ENCODE measurements around the gene MCM10.
"Not testable (repeated sequence)": the region's sequence is repeated elsewhere in the genome, so short reads cannot be mapped to it uniquely, and the experiment has no call there.

MCM10 gene

DNA sequence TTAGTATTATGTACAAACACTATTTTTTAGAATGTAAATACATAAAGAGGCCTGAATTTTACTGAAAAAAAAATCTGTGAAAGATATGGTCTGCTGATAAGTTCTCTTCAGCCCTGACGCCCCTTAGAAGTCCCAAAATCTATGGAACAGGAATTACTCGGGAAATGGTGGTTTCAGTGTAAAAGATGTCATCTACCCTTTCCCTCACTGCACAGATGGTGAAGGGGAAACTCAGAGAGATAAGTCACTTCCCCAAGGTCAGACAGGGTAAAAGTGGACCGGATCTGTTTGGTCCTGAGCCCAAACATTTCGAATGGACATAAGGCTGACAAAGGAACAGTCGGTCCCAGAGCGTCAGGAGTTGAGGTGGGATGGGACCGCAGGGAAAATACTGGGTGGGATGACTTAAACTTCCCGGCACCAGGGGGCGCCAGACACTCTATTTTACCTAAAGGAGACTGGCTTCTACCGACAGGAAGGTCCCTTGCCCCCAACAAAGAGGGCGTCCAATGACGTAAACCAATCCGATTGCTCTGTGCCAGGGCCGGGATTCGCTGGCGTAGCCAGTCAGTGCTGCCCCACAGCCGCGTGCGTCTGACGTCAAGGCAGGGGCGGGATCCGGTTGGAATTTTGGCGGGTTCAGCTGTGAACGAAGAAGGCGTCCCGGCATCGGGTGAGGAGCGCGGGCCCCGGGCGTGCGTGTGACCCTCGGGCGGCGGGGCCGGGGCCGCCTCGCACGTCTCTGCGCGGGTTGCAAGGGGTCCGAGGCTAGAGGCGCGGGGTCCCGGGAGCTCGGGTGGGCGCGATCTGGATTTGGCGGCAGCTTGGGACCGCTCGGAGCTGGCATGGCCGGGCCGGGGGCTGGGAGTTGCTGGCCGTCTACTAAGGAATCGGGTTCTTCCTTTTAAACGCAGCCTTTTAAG, at the start of gene MCM10:
Gene MCM10 (plus strand): TSS at position 625 of the 923 bp plus-strand sequence. CDS start 2,645 bp downstream, outside the sequence.
- peak; percentile 99 for FAIRE-seq

DNA sequence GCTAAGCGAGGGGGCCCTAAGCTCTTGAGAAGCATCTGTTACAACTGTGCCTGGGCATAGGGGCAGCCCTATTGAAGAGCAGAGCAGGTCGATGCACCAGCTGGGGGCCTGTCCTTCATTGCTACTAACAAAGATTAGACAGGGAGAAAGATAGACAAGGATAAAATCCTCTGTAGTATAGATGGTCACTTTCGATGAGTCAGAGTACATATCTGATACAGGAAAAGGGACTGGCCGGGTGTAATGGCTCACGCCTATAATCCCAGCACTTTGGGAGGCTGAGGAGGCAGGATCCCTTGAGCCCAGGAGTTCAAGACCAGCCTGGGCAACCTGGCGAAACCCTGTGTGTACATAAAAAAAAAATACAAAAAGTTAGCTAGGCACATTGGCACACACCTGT, 47.8 kb upstream of the MCM10 start:
- no peak for DNase-seq (ENCODE audit: extremely low spot score, insufficient read length, low read depth)
- no peak for FAIRE-seq

More for the DNA sequence above, at the start of gene MCM10:
- DNase-seq (ENCODE audit: extremely low spot score, insufficient read length, low read depth): peak; percentile 92

DNA sequence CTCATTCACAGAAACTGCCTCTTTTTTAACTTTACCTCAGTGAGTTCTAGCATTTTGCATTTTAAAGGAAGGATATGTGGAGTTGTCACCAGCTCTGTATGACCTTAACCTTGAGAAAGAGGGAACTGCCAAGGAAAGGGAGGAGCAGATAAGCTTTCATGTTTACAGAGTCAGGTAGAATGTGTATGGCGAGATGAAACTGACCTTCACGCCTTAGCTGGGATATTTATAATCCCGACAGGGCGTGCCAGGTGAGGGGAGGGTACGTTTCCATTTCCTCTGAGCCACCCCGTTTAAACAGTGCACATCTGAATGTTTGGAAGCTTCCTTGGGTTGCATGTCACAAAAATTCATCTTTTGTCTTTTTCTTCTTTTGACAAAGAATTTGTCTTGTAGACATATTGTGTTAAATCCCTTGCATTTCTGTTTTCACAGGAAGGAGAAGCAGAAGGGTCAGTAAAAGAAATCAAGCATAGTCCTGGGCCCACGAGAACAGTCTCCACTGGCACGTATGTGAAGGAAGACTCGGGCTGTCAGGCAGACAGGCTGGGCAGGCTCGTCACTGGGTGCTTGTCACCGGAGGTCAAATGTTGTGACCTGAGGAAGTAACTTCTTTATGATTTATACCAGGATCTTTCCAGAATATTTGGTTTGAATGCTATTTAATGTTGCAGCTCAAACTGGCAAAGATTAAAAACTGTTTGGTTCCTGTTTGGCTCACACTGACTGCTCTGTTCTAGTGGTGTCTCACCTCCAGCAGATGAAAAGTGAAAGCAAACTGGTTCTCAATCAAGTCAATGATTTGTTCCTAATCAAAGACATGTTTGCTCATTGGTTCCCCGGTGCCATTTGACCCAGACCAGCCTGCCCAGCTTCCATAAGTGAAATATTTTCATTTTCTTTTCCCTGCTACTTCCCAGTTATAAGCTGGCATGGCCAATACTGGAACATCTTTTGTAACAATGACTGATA, 45.2 kb upstream of the MCM10 start:
- FAIRE-seq (peak; percentile 49), DNase-seq (ENCODE audit: extremely low spot score, insufficient read length, low read depth) (no peak)

DNA sequence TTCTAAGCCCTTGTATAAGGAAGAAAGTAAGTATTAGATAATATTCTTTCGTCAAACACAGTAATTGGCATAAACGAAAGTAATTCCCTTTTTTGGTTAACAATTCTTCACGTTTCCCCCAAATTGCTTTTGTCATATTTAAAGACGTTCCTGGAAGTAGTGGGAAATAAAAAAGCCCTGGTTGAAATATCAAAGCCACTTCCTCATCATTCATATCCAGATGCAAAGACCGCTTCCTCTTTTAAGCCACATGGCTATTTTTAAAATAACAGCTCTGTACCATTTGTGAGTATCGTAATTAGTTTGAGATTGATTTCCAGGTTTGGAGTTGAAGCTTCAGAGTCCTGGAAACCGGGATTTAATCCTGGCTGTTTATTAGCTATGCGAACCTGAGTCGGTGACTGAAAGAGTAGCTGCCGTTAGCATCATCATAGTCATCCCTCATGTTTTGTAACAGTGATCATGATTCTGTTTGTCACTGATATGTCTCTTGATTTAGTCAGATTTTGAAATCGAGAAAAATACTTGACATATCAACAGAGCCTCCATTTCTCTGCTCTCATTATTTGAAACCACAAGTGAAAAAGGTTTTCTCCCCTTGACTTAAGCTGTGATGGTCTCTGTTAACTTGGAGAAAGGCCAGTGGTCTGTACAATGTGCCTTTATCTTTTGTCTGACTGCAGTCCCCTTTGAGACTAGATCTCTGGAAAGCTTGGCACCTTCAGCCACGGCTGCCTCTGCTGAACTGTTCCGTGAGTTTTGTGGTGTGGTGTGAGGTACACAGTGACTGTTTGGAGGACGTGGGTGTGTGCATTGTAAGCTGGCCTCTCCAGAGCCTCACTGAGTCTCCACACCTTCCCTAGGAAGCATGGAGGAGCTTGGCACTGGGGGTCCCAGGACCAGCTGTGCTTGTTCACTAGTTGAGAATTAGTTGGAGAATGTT, 43.2 kb upstream of the MCM10 start:
- peak; percentile 67 for FAIRE-seq
- no peak for DNase-seq (ENCODE audit: extremely low spot score, insufficient read length, low read depth)

DNA sequence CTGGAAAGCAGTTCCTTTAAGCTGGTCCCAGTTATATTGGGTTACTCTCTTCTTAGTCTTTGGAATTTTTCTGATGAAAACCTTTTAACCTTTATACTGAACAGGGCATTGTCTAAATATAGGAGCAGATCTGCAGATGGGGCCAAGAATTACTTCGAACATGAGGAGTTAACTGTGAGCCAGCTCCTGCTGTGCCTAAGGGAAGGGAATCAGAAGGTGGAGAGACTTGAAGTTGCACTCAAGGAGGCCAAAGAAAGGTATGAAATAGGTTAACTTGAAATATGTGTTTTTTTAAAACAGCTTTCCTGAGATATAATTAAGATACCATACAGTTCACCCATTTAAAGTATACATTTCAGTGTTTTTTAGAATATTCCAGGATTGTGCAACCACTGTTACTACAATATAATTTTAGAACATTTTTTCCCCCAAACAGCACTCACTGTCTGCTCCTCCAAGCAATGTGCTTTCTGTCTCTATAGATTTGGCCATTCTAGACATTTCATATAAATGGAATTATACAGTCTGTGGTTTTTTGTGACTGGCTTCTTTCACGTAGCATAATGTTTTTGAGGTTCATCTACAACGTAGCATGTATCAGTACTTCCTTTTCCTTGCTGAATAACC, 42.5 kb upstream of the MCM10 start:
- no peak for FAIRE-seq
- DNase-seq (ENCODE audit: extremely low spot score, insufficient read length, low read depth): no peak

DNA sequence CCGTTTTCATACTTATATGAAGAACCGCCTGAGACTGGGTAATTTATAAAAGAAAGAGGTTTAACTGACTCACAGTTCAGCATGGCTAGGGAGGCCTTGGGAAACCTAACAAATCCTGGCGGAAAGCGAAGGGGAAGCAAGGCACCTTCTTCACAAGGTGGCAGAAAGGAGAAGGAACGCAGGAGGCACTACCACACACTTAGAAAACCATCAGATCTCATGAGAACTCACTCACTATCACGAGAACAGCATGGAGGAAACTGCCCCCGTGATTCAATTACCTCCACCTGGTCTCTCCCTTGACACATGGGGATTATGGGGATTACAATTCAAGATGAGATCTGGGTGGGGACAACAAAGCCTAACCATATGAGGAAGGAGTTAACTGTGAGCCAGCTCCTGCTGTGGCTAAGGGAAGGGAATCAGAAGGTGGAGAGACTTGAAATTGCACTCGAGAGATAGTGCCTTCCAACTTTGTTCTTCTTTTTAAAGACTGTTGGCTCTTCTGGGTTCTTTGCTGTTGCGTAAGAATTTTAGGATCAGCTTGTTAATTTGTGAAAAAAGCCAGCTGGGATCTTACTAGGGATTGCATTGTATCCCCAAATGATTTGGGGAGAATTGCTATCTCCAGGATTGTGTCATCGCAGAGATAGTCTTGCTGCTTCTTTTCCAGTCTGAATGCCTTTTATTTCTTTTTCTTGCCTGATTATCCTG, 40.4 kb upstream of the MCM10 start:
- DNase-seq (ENCODE audit: extremely low spot score, insufficient read length, low read depth) (no peak), FAIRE-seq (no peak)

DNA sequence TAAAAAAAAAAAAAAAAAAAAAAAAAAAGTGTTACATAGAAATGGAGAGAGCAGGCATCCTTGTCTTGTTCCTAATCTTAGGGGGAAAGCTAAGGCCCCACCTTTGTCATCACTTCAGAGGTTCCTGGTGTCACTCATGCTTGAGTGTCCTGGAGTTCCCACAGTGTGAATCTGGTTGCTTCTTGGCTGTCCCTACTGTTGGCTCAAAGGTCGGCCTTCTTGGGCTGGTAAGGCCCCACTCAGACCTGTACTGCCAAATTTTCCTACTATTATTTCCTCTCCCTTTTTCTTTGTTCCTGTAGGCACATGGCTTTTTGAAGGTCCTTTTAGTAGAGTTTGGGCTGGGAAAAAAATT, 39.9 kb upstream of the MCM10 start:
- DNase-seq (ENCODE audit: extremely low spot score, insufficient read length, low read depth): no peak
- FAIRE-seq: no peak

DNA sequence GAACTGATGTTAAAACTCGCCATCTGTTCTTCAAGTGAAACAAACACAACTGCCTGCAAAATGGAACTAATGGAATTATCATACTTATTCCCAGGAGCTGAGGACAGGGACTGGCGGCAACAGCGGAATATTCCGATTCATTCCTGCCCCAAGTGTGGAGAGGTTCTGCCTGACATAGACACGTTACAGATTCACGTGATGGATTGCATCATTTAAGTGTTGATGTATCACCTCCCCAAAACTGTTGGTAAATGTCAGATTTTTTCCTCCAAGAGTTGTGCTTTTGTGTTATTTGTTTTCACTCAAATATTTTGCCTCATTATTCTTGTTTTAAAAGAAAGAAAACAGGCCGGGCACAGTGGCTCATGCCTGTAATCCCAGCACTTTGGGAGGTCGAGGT, 24.7 kb upstream of the MCM10 start:
- no peak for FAIRE-seq

DNA sequence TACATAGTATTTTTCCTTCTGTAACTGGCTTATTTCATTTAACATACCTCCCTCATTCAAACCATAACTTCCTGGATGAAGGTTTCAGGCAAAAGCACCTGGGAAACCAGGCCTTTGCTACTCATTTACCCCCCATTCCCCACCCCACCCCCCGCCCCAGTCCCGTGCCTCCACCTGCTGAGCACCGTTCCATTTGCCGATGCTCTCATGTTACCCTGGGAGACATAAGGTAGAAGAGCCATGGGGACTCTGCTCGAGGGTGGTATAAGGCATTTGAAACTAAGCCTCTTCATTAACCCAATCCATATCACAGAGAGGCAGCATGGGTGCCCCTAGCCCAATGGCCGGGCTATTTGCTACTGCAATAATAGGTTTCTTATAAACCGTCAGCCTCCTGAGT, 22.2 kb upstream of the MCM10 start:
- DNase-seq (ENCODE audit: extremely low spot score, insufficient read length, low read depth) (no peak), FAIRE-seq (no peak)

More for the DNA sequence above, 24.7 kb upstream of the MCM10 start:
- DNase-seq (ENCODE audit: extremely low spot score, insufficient read length, low read depth): no peak

DNA sequence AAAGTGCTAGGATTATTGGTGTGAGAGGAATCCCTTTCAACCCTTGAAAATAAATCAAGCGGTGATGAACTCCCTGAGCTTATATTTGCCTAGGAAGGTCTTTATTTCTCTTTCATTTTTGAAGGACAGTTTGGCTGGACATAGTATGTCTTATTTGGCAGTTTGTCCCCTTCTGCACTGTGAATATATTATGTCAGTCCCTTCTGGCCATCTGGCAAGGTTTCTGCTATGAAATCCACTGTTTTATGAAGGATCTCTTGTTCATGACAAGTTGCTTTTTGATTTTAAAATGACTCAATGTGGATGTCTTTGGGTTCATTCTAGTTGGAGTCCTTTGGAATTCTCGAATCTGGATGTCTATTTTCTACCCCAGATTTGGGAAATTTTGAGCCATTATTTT, 21.7 kb upstream of the MCM10 start:
- no peak for DNase-seq (ENCODE audit: extremely low spot score, insufficient read length, low read depth)
- FAIRE-seq: no peak

DNA sequence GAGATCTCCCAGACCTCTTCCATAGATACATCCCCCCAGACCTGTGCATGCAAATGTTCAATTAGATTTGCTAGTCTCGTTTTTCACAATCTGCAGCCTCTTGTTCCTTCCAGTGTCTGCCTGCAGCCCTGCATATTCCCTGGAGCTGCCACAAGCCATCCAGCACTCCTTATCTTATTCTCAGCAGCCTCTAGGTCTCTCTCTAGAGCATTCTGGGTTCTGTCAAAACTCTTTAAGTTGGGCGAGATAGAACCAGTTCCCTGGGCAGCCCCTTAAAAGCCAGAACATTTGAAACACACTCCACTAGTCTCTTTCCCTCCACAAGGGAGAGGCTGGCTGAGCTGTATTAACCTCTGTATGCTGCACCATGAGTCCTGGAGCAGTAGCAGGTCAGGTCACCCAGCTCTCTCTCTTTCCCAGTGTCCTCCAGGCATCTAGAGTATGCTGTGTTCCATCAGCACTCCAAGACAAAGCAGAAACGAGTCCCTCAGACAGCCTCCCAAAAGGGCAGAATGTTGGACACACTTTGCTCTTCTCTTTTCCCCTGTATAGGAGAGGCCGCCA, 20.6 kb upstream of the MCM10 start:
- FAIRE-seq: no peak

DNA sequence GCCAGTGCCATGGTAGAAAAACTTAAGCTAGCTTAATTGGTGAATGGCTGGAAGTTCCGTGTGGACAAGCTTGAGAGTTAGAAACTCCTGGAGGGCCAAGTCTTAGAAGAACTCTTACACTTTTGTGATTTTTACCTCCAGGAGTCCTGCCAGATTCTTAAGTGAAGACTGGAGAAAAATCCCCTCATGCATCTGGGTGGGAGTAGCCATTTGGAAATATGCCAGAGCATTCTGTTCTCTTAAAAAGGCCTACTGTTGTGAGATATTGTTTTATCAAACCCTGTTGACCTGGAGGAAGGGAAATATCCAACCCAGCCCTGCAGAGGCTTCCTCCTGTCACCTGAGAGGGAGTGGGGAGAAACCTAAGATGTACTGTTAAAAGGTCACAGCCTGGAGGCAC, 17.6 kb upstream of the MCM10 start:
- no peak for FAIRE-seq

More for the DNA sequence above, 20.6 kb upstream of the MCM10 start:
- DNase-seq (ENCODE audit: extremely low spot score, insufficient read length, low read depth): no peak

DNA sequence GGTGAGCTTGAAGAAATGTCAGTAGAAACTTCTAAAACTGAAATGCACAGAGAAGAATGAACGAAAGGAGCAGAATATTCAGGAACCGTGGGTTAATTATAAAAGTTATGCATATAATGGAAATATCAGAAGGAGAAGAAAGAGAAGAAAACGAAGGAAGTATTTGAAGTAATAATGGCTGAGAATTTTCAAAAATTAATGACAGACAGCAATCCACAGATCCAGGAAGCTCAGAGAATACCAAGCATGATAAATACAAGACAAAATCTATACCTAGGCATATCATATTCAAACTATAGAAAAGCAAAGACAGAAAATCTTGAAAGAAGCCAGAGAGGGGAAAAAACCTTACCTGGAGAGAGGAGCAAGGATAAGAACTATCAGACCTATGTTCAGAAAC, 16.5 kb upstream of the MCM10 start:
- no peak for FAIRE-seq
- DNase-seq (ENCODE audit: extremely low spot score, insufficient read length, low read depth): no peak

More for the DNA sequence above, 17.6 kb upstream of the MCM10 start:
- no peak for DNase-seq (ENCODE audit: extremely low spot score, insufficient read length, low read depth)

DNA sequence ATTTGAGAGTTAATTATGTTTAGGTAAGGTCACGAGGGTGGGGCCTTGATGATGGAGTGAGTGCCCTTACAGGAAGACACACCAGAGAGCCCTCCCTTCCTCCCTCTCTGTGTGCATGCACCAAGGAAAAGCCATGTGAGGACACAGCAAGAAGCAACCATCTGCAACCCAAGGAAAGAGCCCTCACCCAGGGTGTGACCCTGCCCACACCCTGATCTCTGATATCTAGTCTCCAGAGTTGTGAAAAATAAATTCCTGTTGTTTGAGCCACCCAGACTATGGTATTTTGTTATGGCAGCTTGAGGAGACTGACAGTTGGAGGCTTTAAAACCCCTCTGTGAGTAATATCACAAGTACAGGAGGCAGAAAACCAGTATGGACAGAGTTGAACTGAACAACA, 15.0 kb upstream of the MCM10 start:
- DNase-seq (ENCODE audit: extremely low spot score, insufficient read length, low read depth): no peak
- FAIRE-seq: no peak

DNA sequence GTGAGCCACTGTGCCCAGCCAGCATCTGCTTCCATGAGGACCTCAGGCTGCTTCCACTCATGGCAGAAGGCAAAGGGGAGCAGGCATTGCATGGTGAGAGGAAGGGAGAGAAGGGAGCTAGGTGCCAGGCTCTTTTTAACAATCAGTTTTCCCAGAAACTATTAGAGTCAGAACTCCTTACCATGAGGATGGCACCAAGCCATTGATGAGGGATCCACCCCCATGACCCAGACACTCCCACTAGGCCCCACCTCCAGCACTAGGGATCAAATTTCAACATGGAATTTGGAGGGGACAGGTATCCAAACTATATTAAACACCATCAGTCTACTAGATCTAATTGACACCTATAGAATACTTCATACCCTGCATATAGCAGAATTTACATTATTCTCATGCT, 14.2 kb upstream of the MCM10 start:
- no peak for DNase-seq (ENCODE audit: extremely low spot score, insufficient read length, low read depth)
- FAIRE-seq: no peak

DNA sequence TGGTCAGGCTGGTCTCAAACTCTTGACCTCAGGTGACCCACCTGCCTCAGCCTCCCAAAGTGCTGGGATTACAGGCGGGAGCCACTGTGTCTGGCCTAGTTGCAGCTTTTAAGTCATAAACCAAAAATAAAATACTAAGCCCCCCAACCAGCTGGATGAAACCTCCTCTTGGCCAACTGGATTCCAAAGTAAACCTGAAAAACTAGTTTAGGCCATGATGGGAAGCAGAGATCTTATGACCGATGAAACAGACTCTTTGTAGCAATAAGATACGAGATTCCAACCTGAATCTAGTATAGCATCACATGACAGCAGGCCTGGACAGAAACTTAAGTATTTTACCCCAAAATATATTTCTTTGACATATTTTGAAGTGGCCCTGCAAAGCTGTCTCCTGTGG, 9.1 kb upstream of the MCM10 start:
- FAIRE-seq (no peak), DNase-seq (ENCODE audit: extremely low spot score, insufficient read length, low read depth) (no peak)

DNA sequence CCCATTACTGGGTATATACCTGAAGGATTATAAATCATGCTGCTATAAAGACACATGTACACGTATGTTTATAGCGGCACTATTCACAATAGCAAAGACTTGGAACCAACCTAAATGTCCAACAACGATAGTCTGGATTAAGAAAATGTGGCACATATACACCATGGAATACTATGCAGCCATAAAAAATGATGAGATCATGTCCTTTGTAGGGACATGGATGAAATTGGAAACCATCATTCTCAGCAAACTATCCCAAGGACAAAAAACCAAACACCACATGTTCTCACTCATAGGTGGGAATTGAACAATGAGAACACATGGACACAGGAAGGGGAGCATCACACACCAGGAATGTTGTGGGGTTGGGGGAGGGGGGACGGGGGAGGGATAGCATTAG, 5.5 kb upstream of the MCM10 start:
- not testable (repeated sequence) for FAIRE-seq; DNase-seq (ENCODE audit: extremely low spot score, insufficient read length, low read depth)

DNA sequence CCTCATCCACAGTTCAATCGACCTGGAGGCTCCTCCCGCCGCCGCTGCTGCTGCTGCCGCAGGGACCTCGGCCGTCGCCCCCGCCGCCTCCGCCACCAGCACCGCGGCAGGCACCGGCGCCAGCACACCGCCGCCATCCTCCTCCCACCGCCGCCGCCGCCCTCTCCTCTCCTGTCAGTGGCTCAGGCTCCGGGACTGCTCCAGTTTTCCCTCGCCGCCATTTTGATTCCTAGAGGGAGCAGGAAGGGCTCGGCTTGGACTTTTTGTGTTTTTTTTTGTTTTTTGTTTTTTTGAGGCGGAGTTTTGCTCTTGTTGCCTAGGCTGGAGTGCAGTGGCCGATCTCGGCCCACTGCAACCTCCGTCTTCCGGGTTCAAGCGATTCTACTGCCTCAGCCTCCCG, 3.0 kb upstream of the MCM10 start:
- no peak for DNase-seq (ENCODE audit: extremely low spot score, insufficient read length, low read depth)
- FAIRE-seq: no peak

Data from GM18507 (cell line).